Activated CD4-positive, CD25-positive, alpha-beta regulatory T cell treated with anti-CD3 and anti-CD28 coated beads, Interleukin-2, amount 50 U/mL, for 24 hours (primary cell): Measurements from ENCODE around the gene ZNF343.
"Not testable (repeated sequence)": the region's sequence is repeated elsewhere in the genome, so short reads cannot be mapped to it uniquely, and the experiment has no call there.

Experiments used
- ATAC-seq, 2 donors: fragments of 150-1000 bp; cut with Tn5 transposase; one replicate each; pipeline ENCODE4 v1.10.0; 2021; ENCODE audit warnings: mild to moderate bottlenecking in 1 of 2, moderate library complexity in 1 of 2

ZNF343 gene

GRCh38 chr20:2508631-2509467 lies at the start of gene ZNF343:
Gene ZNF343 (minus strand): TSS chr20:2508915. CDS start chr20:2493895, 15,020 bp downstream.
- ATAC-seq: peak; percentile 96 to 97

GRCh38 chr20:2557873-2558580 lies 49.3 kb upstream of the ZNF343 start:
- no peak for ATAC-seq

GRCh38 chr20:2545594-2545993 lies 36.9 kb upstream of the ZNF343 start:
- no peak for ATAC-seq

- ATAC-seq: no peak
These were observed 35.5 kb upstream of the ZNF343 start for GRCh38 chr20:2544211-2544610.

- ATAC-seq: no peak
These were observed 33.6 kb upstream of the ZNF343 start for GRCh38 chr20:2542361-2542760.

GRCh38 chr20:2541940-2542339 lies 33.2 kb upstream of the ZNF343 start:
- ATAC-seq: no peak

- no peak for ATAC-seq
These were observed 30.4 kb upstream of the ZNF343 start for GRCh38 chr20:2538931-2539720.

- ATAC-seq: no peak
These were observed 29.6 kb upstream of the ZNF343 start for GRCh38 chr20:2538356-2538755.

- no peak for ATAC-seq
These were observed 28.4 kb upstream of the ZNF343 start for GRCh38 chr20:2537101-2537500.

GRCh38 chr20:2536560-2536986 lies 27.9 kb upstream of the ZNF343 start, which contains the start of gene TMC2:
Gene TMC2 (plus strand): TSS chr20:2536573. CDS start chr20:2536622, 49 bp downstream.
- no peak for ATAC-seq

- ATAC-seq: no peak
These were observed 27.2 kb upstream of the ZNF343 start for GRCh38 chr20:2535711-2536559.

- ATAC-seq: no peak
These were observed 24.4 kb upstream of the ZNF343 start for GRCh38 chr20:2533118-2533517.

GRCh38 chr20:2528671-2529271 lies 20.1 kb upstream of the ZNF343 start:
- no peak for ATAC-seq

GRCh38 chr20:2527762-2528161 lies 19.0 kb upstream of the ZNF343 start:
- ATAC-seq: no peak

- not testable (repeated sequence) for ATAC-seq
These were observed 17.5 kb upstream of the ZNF343 start for GRCh38 chr20:2526218-2526583.

- peak; percentile 56 to 67 for ATAC-seq
These were observed 16.2 kb upstream of the ZNF343 start for GRCh38 chr20:2524709-2525506.

GRCh38 chr20:2523919-2524708 lies 15.4 kb upstream of the ZNF343 start:
- ATAC-seq: peak; percentile 71 to 77

GRCh38 chr20:2522826-2523429 lies 14.2 kb upstream of the ZNF343 start:
- not testable (repeated sequence) for ATAC-seq
